Measurements from ENCODE around the gene CDH4.
"Not testable (repeated sequence)": the region's sequence is repeated elsewhere in the genome, so short reads cannot be mapped to it uniquely, and the experiment has no call there.

DNA sequence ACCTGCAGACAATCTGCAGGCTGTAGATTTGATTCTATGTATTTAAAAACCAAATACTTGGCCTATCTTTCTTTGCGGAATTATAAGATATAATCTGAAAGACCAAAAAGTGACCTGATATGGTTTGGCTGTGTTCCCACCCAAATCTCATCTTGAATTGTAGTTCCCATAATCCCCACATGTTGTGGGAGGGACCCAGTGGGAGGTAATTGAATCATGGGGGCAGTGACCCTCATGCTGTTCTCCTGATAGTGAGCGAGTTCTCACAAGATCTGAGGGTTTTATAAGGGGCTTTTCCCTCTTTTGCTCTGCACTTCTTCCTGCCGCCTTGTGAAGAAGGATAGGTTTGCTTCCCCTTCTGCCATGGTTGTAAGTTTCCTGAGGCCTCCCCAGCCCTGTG, 201.6 kb downstream of the CDH4 start:
- TF ChIP-seq, protein P1, sequence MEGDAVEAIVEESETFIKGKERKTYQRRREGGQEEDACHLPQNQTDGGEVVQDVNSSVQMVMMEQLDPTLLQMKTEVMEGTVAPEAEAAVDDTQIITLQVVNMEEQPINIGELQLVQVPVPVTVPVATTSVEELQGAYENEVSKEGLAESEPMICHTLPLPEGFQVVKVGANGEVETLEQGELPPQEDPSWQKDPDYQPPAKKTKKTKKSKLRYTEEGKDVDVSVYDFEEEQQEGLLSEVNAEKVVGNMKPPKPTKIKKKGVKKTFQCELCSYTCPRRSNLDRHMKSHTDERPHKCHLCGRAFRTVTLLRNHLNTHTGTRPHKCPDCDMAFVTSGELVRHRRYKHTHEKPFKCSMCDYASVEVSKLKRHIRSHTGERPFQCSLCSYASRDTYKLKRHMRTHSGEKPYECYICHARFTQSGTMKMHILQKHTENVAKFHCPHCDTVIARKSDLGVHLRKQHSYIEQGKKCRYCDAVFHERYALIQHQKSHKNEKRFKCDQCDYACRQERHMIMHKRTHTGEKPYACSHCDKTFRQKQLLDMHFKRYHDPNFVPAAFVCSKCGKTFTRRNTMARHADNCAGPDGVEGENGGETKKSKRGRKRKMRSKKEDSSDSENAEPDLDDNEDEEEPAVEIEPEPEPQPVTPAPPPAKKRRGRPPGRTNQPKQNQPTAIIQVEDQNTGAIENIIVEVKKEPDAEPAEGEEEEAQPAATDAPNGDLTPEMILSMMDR (IDR thresholded peaks at IDR 0.05): not testable (repeated sequence)
- not testable (repeated sequence) for TF ChIP-seq EZH2 (IDR thresholded peaks at IDR 0.05; ENCODE audit: borderline replicate concordance, insufficient read depth, low read depth, low read length, poor library complexity, severe bottlenecking)

All from B cell (primary cell).